Neural crest cell (in vitro differentiated cells): ENCODE data around the gene HABP4. TPM values are rescaled to one million over a fixed set of nuclear protein-coding genes. Genes with fewer than 3 reads are reported as not detected.

Experiments used
- DNase-seq: peaks from one replicate; pipeline ENCODE4 v3.0.0; 2021; ENCODE audit warnings: low read depth, mixed read lengths, low spot score
- H3K27ac Mint-ChIP-seq: one replicate; pipeline ENCODE4 v1.8.0; 2021; ENCODE audit warnings: mild to moderate bottlenecking, mixed read lengths; ENCODE audit not compliant: unreplicated experiment
- H3K27me3 Mint-ChIP-seq: 2 replicates; pipeline ENCODE4 v1.8.0; 2021; ENCODE audit warnings: low read depth, mild to moderate bottlenecking, mixed read lengths
- H3K36me3 Mint-ChIP-seq: 2 replicates; pipeline ENCODE4 v1.8.0; 2021; ENCODE audit warnings: low read depth, mild to moderate bottlenecking, mixed read lengths
- H3K4me1 Mint-ChIP-seq: 2 replicates; pipeline ENCODE4 v1.8.0; 2021; ENCODE audit warnings: mixed read lengths
- H3K4me3 Mint-ChIP-seq: one replicate; pipeline ENCODE4 v1.8.0; 2021; ENCODE audit warnings: mild to moderate bottlenecking, mixed read lengths
- H3K9me3 Mint-ChIP-seq: 2 replicates; pipeline ENCODE4 v1.8.0; 2021; ENCODE audit warnings: mixed read lengths
- CTCF ChIP-seq: fragments of 200-600 bp; sonication (generic); conservative IDR thresholded peaks from 2 replicates; pipeline ENCODE4 v1.5.0; 2021; ENCODE audit warnings: antibody characterized with exemption, mild to moderate bottlenecking
- total RNA-seq: library from RNA; stranded (reverse); gene quantifications from 2 replicates; pipeline ENCODE4 v1.2.1, GENCODE V29; 2021

HABP4 gene
- total RNA-seq, 1 donor from 2014 or later, result 24.7 TPM

- H3K27ac Mint-ChIP-seq, result no peak overlapping the region
- H3K27me3 Mint-ChIP-seq, result no peaks in the 10 kb centered on the region
- no peak for DNase-seq
- no peaks in the 10 kb centered on the region for H3K9me3 Mint-ChIP-seq
- TF ChIP-seq CTCF, result no peak
- peaks cover 24% of the 10 kb centered on the region for H3K4me1 Mint-ChIP-seq
- peaks cover 6% of the 10 kb centered on the region for H3K36me3 Mint-ChIP-seq
- H3K4me3 Mint-ChIP-seq, result no peak overlapping the region
These were observed 53.9 kb downstream of the HABP4 start for GRCh38 chr9:96503918-96504317.

GRCh38 chr9:96505316-96505991, 55.5 kb downstream of the HABP4 start:
- H3K27me3 Mint-ChIP-seq, result no peaks in the 10 kb centered on the region
- H3K36me3 Mint-ChIP-seq, result peaks cover 6% of the 10 kb centered on the region
- no peak overlapping the region for H3K27ac Mint-ChIP-seq
- TF ChIP-seq CTCF, result no peak
- peaks cover 38% of the 10 kb centered on the region for H3K4me1 Mint-ChIP-seq
- DNase-seq, result no peak
- no peaks in the 10 kb centered on the region for H3K9me3 Mint-ChIP-seq
- no peak overlapping the region for H3K4me3 Mint-ChIP-seq

GRCh38 chr9:96508227-96508940, 58.4 kb downstream of the HABP4 start:
- no peaks in the 10 kb centered on the region for H3K9me3 Mint-ChIP-seq
- peaks cover 21% of the 10 kb centered on the region for H3K4me1 Mint-ChIP-seq
- H3K27ac Mint-ChIP-seq, result no peak overlapping the region
- H3K36me3 Mint-ChIP-seq, result peaks cover 7% of the 10 kb centered on the region
- H3K27me3 Mint-ChIP-seq, result no peaks in the 10 kb centered on the region
- TF ChIP-seq CTCF, result no peak
- H3K4me3 Mint-ChIP-seq, result no peak overlapping the region
- DNase-seq, result no peak

GRCh38 chr9:96509026-96509425, 59.1 kb downstream of the HABP4 start:
- Mint-ChIP-seq H3K27me3 (no peaks in the 10 kb centered on the region), H3K27ac (peak overlapping the region; percentile 73), H3K4me3 (no peak overlapping the region), H3K36me3 (peaks cover 8% of the 10 kb centered on the region), H3K4me1 (peaks cover 21% of the 10 kb centered on the region), H3K9me3 (no peaks in the 10 kb centered on the region)
- TF ChIP-seq CTCF, result no peak
- DNase-seq, result no peak

GRCh38 chr9:96509848-96510247, 59.9 kb downstream of the HABP4 start:
- Mint-ChIP-seq H3K36me3 (peaks cover 8% of the 10 kb centered on the region), H3K27me3 (no peaks in the 10 kb centered on the region), H3K4me3 (no peak overlapping the region), H3K4me1 (peaks cover 23% of the 10 kb centered on the region), H3K27ac (peak overlapping the region; percentile 72), H3K9me3 (no peaks in the 10 kb centered on the region)
- no peak for DNase-seq
- no peak for TF ChIP-seq CTCF
